Measurements from ENCODE around the gene NLRP9. TPM values are rescaled to one million over a fixed set of nuclear protein-coding genes. Genes with fewer than 3 reads are reported as not detected.

NLRP9 gene
- total RNA-seq, 4 donors from 2014 or later, result not detected

DNA sequence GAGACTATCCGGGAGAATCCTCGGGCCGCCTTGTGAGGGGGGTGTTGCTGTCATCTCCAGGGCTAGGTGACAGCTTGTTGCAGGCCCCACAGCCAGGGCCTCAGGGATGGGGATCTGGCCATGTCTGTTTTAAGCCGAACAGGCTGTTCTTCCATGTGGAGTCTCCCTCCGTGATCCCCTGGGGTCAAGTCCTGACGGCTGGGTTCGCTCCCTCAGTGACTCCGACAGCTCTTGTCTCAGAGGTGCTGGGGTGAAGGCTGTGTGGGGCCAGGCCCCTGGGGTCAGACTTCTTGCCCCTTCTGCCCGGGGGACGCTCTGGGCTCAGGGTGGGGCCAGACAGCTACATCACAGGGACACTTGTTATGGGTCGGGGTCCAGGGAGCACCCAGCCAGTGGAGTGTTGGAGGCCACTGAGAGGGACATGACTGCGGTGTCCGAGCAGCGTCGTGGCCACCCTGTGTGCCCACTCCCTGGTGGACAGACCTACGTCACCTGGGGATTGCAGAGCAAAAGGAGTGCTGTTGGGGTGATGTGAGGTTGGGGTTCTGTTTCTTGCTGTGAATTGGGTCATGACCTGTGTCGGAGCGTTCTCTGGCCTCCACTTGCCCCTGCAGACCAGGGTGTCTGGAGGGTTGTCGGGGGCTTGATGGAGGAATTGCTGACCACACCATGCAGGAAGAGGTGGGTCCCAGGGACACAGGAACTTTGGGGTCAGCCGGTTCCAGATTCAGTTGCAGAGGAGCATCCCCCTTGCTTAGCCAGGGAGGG, 41.7 kb downstream of the NLRP9 start:
- no peak for ATAC-seq
- 92 to 100% methylated on average over 3 to 4 of the region's 20 CpGs for WGBS, 2 donors (ENCODE audit: low coverage in 1 of 2)
- Histone ChIP-seq H3K4me3 (no peak overlapping the region), H3K27me3 (no peaks in the 10 kb centered on the region), H3K4me1 (no peaks in the 10 kb centered on the region), H3K9me3 (no peaks in the 10 kb centered on the region), H3K36me3 (peaks cover 0 to 94% of the 10 kb centered on the region in 2 donors), H3K27ac (no peak overlapping the region)
- TF ChIP-seq POLR2AphosphoS5 (IDR thresholded peaks at IDR 0.05) (no peak), EP300 (IDR thresholded peaks at IDR 0.05) (no peak), CTCF (IDR thresholded peaks at IDR 0.05) (no peak), POLR2A (IDR thresholded peaks at IDR 0.05) (no peak)

DNA sequence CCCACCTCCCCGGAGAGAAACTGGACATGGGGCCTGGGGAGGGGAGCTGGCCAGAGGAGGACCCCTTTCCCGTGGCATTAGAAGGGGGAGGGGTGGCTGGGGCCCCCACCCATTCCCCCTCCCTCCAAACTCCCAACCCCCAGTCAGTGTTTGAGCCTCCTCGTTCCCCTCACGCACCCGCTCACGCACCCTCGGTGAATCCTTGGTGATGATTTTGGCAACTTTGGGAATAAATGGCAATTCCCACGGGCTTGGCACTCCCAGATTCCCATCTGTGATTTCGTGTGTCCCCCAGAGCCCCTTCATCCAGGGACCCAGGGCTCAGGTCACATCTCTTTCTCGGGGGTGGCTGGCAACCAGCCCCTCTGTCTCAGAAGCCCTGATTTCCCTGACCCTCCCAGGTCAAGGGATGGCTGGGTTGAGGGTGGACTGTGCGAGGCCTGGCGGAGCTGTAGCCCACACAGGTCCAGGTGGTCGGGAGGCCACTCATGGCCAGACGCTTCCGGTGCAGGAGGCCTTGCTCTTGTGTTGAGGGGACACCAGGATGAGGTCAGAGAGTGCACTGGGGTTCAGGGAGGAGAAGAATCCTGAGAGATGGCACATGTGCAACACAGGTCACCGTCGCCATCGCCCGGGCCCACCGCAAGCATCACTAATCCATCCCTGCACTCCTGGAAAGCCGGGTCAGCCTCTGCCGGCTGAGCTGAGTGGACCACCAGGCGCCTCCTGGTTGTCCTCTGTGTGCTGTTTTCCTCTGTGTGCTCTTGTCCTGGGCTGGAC, 42.5 kb downstream of the NLRP9 start:
- peaks cover 0 to 100% of the 10 kb centered on the region in 2 donors for H3K36me3 ChIP-seq
- no CpG with 5 or more reads among the region's 23 CpGs for WGBS, 2 donors (ENCODE audit: low coverage in 1 of 2)
- no peak overlapping the region for H3K4me3 ChIP-seq
- H3K27me3 ChIP-seq, result no peaks in the 10 kb centered on the region
- no peak overlapping the region for H3K27ac ChIP-seq
- H3K9me3 ChIP-seq, result no peaks in the 10 kb centered on the region
- no peaks in the 10 kb centered on the region for H3K4me1 ChIP-seq
- TF ChIP-seq POLR2A (IDR thresholded peaks at IDR 0.05) (no peak), POLR2AphosphoS5 (IDR thresholded peaks at IDR 0.05) (no peak), EP300 (IDR thresholded peaks at IDR 0.05) (no peak), CTCF (IDR thresholded peaks at IDR 0.05) (no peak)
- no peak for ATAC-seq

DNA sequence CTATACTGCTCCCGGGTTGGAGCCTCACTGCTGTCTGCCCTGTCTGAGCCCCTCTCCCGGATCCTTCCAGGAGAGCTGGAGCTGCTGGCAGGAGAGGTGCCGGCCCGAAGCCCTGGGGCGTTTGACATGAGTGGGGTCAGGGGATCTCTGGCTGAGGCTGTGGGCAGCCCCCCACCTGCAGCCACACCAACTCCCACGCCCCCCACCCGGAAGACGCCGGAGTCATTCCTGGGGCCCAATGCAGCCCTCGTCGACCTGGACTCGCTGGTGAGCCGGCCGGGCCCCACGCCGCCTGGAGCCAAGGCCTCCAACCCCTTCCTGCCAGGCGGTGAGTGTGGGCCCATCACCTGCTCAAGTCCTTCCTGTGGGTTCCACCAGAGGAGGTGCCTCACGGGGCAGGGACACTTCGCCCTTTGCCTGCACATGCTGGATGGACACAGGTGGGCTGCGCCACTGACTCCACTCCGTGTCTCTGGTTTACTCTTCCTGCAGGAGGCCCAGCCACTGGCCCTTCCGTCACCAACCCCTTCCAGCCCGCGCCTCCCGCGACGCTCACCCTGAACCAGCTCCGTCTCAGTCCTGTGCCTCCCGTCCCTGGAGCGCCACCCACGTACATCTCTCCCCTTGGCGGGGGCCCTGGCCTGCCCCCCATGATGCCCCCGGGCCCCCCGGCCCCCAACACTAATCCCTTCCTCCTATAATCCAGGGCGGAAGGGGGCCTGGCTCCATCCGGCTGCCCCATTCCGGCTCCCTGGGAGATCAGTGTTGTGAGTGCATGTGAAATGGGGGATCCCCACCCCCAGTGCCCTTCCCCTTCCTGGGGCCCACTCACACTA, 43.3 kb downstream of the NLRP9 start:
- Histone ChIP-seq H3K4me3 (no peak overlapping the region), H3K9me3 (no peaks in the 10 kb centered on the region), H3K27ac (no peak overlapping the region), H3K36me3 (peaks cover 0 to 100% of the 10 kb centered on the region in 2 donors), H3K27me3 (no peaks in the 10 kb centered on the region), H3K4me1 (no peaks in the 10 kb centered on the region)
- 68 to 92% methylated on average over 5 to 17 of the region's 37 CpGs for WGBS, 2 donors (ENCODE audit: low coverage in 1 of 2)
- ATAC-seq, result no peak
- TF ChIP-seq CTCF (IDR thresholded peaks at IDR 0.05) (no peak), POLR2A (IDR thresholded peaks at IDR 0.05) (no peak), EP300 (IDR thresholded peaks at IDR 0.05) (no peak)

- no peak for ATAC-seq
- WGBS, 2 donors (ENCODE audit: low coverage in 1 of 2), result 76 to 82% methylated on average over 4 to 6 of the region's 15 CpGs
- no peak overlapping the region for H3K4me3 ChIP-seq
- H3K27ac ChIP-seq, result no peak overlapping the region
- peaks cover 0 to 100% of the 10 kb centered on the region in 2 donors for H3K36me3 ChIP-seq
- H3K27me3 ChIP-seq, result no peaks in the 10 kb centered on the region
- H3K9me3 ChIP-seq, result no peaks in the 10 kb centered on the region
- TF ChIP-seq CTCF (IDR thresholded peaks at IDR 0.05), result no peak
- no peaks in the 10 kb centered on the region for H3K4me1 ChIP-seq
These were observed 44.0 kb downstream of the NLRP9 start for GRCh38 chr19:55694241-55694655.

All from gastroesophageal sphincter (tissue), 4 donors.